ENCODE data around the gene MYO1B.

The MYO1B gene

GRCh38 chr2:191301971-191302370 is 56.8 kb downstream of the MYO1B start:
- DNase-seq = no peak

GRCh38 chr2:191302459-191303139 is 57.4 kb downstream of the MYO1B start:
- no peak for DNase-seq

- no peak for DNase-seq
Measured at GRCh38 chr2:191303140-191304005, 58.2 kb downstream of the MYO1B start.

- no peak for DNase-seq
Measured at GRCh38 chr2:191304939-191305875, 60.0 kb downstream of the MYO1B start.

GRCh38 chr2:191308026-191308425 is 62.8 kb downstream of the MYO1B start:
- no peak for DNase-seq

- DNase-seq = no peak
Measured at GRCh38 chr2:191311156-191311555, 66.0 kb downstream of the MYO1B start.

GRCh38 chr2:191311627-191312026 is 66.4 kb downstream of the MYO1B start:
- DNase-seq = no peak

GRCh38 chr2:191312163-191312562 is 67.0 kb downstream of the MYO1B start:
- DNase-seq = no peak

GRCh38 chr2:191312662-191313061 is 67.5 kb downstream of the MYO1B start:
- DNase-seq = no peak

GRCh38 chr2:191314697-191315364 is 69.6 kb downstream of the MYO1B start:
- no peak for DNase-seq

- no peak for DNase-seq
Measured at GRCh38 chr2:191315365-191315752, 70.2 kb downstream of the MYO1B start.

- no peak for DNase-seq
Measured at GRCh38 chr2:191316246-191316994, 71.2 kb downstream of the MYO1B start.

GRCh38 chr2:191318037-191318728 is 73.0 kb downstream of the MYO1B start:
- DNase-seq = no peak

- no peak for DNase-seq
Measured at GRCh38 chr2:191318729-191319078, 73.5 kb downstream of the MYO1B start.

- DNase-seq = no peak
Measured at GRCh38 chr2:191319186-191319585, 74.0 kb downstream of the MYO1B start.

GRCh38 chr2:191320881-191321280 is 75.7 kb downstream of the MYO1B start:
- DNase-seq = no peak

- no peak for DNase-seq
Measured at GRCh38 chr2:191321861-191322662, 76.9 kb downstream of the MYO1B start.

- DNase-seq = no peak
Measured at GRCh38 chr2:191322828-191323506, 77.8 kb downstream of the MYO1B start.

- no peak for DNase-seq
Measured at GRCh38 chr2:191325651-191326365, 80.6 kb downstream of the MYO1B start.
